Chondrocyte (in vitro differentiated cells): ENCODE results near the gene MAP4. TPM values are rescaled to one million over a fixed set of nuclear protein-coding genes. Genes with fewer than 3 reads are reported as not detected.
A peak's percentile ranks its signal among the peaks of the same experiment; 100 is the strongest.

Source experiments
- DNase-seq: peaks from one replicate; pipeline ENCODE4 v3.0.0; 2021; ENCODE audit warnings: mixed read lengths, low spot score
- H3K27ac Mint-ChIP-seq: one replicate; pipeline ENCODE4 v1.8.0; 2021; ENCODE audit warnings: mild to moderate bottlenecking, moderate library complexity, mixed read lengths; ENCODE audit not compliant: unreplicated experiment
- H3K27me3 Mint-ChIP-seq: 2 replicates; pipeline ENCODE4 v1.8.0; 2021; ENCODE audit warnings: low read depth, mixed read lengths
- H3K36me3 Mint-ChIP-seq: 2 replicates; pipeline ENCODE4 v1.8.0; 2021; ENCODE audit warnings: low read depth, mixed read lengths
- H3K4me1 Mint-ChIP-seq: 2 replicates; pipeline ENCODE4 v1.8.0; 2021; ENCODE audit warnings: low read depth, mild to moderate bottlenecking, mixed read lengths
- H3K4me3 Mint-ChIP-seq: one replicate; pipeline ENCODE4 v1.8.0; 2021; ENCODE audit warnings: mild to moderate bottlenecking, moderate library complexity, mixed read lengths; ENCODE audit not compliant: unreplicated experiment
- H3K9me3 Mint-ChIP-seq: 2 replicates; pipeline ENCODE4 v1.8.0; 2021; ENCODE audit warnings: low read depth, mixed read lengths
- total RNA-seq: library from RNA; stranded (reverse); gene quantifications from 3 replicates; pipeline ENCODE4 v1.2.1, GENCODE V29; 2021
- TF ChIP-seq, protein P1 (sequence below): fragments of 200-600 bp; sonication (generic); IDR thresholded peaks from 2 replicates; pipeline ENCODE4 v1.5.0; 2021; ENCODE audit warnings: antibody characterized with exemption, mild to moderate bottlenecking, moderate library complexity

Gene MAP4
- total RNA-seq, 1 donor from 2014 or later = 401 TPM

GRCh38 chr3:47989981-47990440 lies 26.2 kb downstream of the MAP4 start:
- no peaks in the 10 kb centered on the region for H3K27me3 Mint-ChIP-seq
- peaks cover 12% of the 10 kb centered on the region for H3K36me3 Mint-ChIP-seq
- TF ChIP-seq, protein P1, sequence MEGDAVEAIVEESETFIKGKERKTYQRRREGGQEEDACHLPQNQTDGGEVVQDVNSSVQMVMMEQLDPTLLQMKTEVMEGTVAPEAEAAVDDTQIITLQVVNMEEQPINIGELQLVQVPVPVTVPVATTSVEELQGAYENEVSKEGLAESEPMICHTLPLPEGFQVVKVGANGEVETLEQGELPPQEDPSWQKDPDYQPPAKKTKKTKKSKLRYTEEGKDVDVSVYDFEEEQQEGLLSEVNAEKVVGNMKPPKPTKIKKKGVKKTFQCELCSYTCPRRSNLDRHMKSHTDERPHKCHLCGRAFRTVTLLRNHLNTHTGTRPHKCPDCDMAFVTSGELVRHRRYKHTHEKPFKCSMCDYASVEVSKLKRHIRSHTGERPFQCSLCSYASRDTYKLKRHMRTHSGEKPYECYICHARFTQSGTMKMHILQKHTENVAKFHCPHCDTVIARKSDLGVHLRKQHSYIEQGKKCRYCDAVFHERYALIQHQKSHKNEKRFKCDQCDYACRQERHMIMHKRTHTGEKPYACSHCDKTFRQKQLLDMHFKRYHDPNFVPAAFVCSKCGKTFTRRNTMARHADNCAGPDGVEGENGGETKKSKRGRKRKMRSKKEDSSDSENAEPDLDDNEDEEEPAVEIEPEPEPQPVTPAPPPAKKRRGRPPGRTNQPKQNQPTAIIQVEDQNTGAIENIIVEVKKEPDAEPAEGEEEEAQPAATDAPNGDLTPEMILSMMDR = peak; percentile 95
- peak overlapping the region; percentile 92 for H3K27ac Mint-ChIP-seq
- H3K4me3 Mint-ChIP-seq = no peak overlapping the region
- no peaks in the 10 kb centered on the region for H3K9me3 Mint-ChIP-seq
- no peak for DNase-seq
- peaks cover 28% of the 10 kb centered on the region for H3K4me1 Mint-ChIP-seq

GRCh38 chr3:47985381-47985780 lies 30.8 kb downstream of the MAP4 start:
- no peaks in the 10 kb centered on the region for H3K27me3 Mint-ChIP-seq
- no peak for DNase-seq
- H3K27ac Mint-ChIP-seq = peak overlapping the region; percentile 2
- TF ChIP-seq, protein P1 = no peak
- peaks cover 48% of the 10 kb centered on the region for H3K4me1 Mint-ChIP-seq
- no peaks in the 10 kb centered on the region for H3K9me3 Mint-ChIP-seq
- peaks cover 3% of the 10 kb centered on the region for H3K36me3 Mint-ChIP-seq
- no peak overlapping the region for H3K4me3 Mint-ChIP-seq

- TF ChIP-seq, protein P1 = no peak
- Mint-ChIP-seq H3K27me3 (no peaks in the 10 kb centered on the region), H3K36me3 (peaks cover 3% of the 10 kb centered on the region), H3K4me3 (no peak overlapping the region), H3K27ac (peak overlapping the region; percentile 81), H3K9me3 (no peaks in the 10 kb centered on the region), H3K4me1 (peaks cover 38% of the 10 kb centered on the region)
- DNase-seq = no peak
Measured at GRCh38 chr3:47984075-47984728, 32.0 kb downstream of the MAP4 start.

GRCh38 chr3:47980795-47981194 lies 35.4 kb downstream of the MAP4 start:
- H3K4me1 Mint-ChIP-seq = peaks cover 47% of the 10 kb centered on the region
- peak overlapping the region; percentile 27 for H3K27ac Mint-ChIP-seq

GRCh38 chr3:47979070-47979469 lies 37.1 kb downstream of the MAP4 start:
- Mint-ChIP-seq H3K4me1 (peaks cover 53% of the 10 kb centered on the region), H3K4me3 (no peak overlapping the region), H3K36me3 (peaks cover 1% of the 10 kb centered on the region), H3K27me3 (no peaks in the 10 kb centered on the region), H3K9me3 (no peaks in the 10 kb centered on the region), H3K27ac (peak overlapping the region; percentile 41)
- TF ChIP-seq, protein P1 = no peak
- no peak for DNase-seq

More at GRCh38 chr3:47980795-47981194, 35.4 kb downstream of the MAP4 start:
- TF ChIP-seq, protein P1 = no peak
- Mint-ChIP-seq H3K4me3 (no peak overlapping the region), H3K36me3 (peaks cover 1% of the 10 kb centered on the region), H3K27me3 (no peaks in the 10 kb centered on the region), H3K9me3 (no peaks in the 10 kb centered on the region)
- DNase-seq = no peak
